OCI-M1 (cell line): Measurements from ENCODE around the gene LCE3E.

Source experiments
- DNase-seq: peaks from one replicate; lab custom pipeline; 2025; lab: John Stamatoyannopoulos, UW

Gene LCE3E

GRCh38 chr1:152516082-152516481, 50.5 kb downstream of the LCE3E start:
- DNase-seq: no peak
